Measurements from ENCODE around the gene NHS.
"Not testable (repeated sequence)": the region's sequence is repeated elsewhere in the genome, so short reads cannot be mapped to it uniquely, and the experiment has no call there.

Gene NHS

GRCh38 chrX:17553961-17554482 lies 179.0 kb downstream of the NHS start:
- no peak for DNase-seq

- no peak for DNase-seq
Measured at GRCh38 chrX:17554914-17555313, 179.9 kb downstream of the NHS start.

- DNase-seq, result no peak
Measured at GRCh38 chrX:17555846-17556245, 180.8 kb downstream of the NHS start.

GRCh38 chrX:17559728-17560379 lies 184.9 kb downstream of the NHS start:
- no peak for DNase-seq

GRCh38 chrX:17560385-17560784 lies 185.4 kb downstream of the NHS start:
- no peak for DNase-seq

GRCh38 chrX:17563076-17563475 lies 188.1 kb downstream of the NHS start:
- DNase-seq, result no peak

GRCh38 chrX:17563515-17563914 lies 188.5 kb downstream of the NHS start:
- no peak for DNase-seq

- peak; percentile 60 for DNase-seq
Measured at GRCh38 chrX:17564689-17565409, 189.8 kb downstream of the NHS start.

GRCh38 chrX:17566740-17567139 lies 191.7 kb downstream of the NHS start:
- no peak for DNase-seq

- no peak for DNase-seq
Measured at GRCh38 chrX:17567187-17567586, 192.2 kb downstream of the NHS start.

- no peak for DNase-seq
Measured at GRCh38 chrX:17567821-17568220, 192.8 kb downstream of the NHS start.

GRCh38 chrX:17568804-17569203 lies 193.8 kb downstream of the NHS start:
- not testable (repeated sequence) for DNase-seq

GRCh38 chrX:17579026-17579425 lies 204.0 kb downstream of the NHS start:
- DNase-seq, result no peak

- no peak for DNase-seq
Measured at GRCh38 chrX:17580539-17581152, 205.6 kb downstream of the NHS start.

- DNase-seq, result no peak
Measured at GRCh38 chrX:17581641-17582040, 206.6 kb downstream of the NHS start.

- no peak for DNase-seq
Measured at GRCh38 chrX:17584248-17584681, 209.3 kb downstream of the NHS start.

GRCh38 chrX:17585006-17585405 lies 210.0 kb downstream of the NHS start:
- no peak for DNase-seq

GRCh38 chrX:17587366-17587765 lies 212.4 kb downstream of the NHS start:
- no peak for DNase-seq

GRCh38 chrX:17588303-17588702 lies 213.3 kb downstream of the NHS start:
- no peak for DNase-seq

- DNase-seq, result peak; percentile 56
Measured at GRCh38 chrX:17590892-17591740, 216.1 kb downstream of the NHS start.

- DNase-seq, result peak; percentile 16
Measured at GRCh38 chrX:17591741-17592110, 216.7 kb downstream of the NHS start.

- DNase-seq, result no peak
Measured at GRCh38 chrX:17592117-17592516, 217.1 kb downstream of the NHS start.

- no peak for DNase-seq
Measured at GRCh38 chrX:17594693-17595092, 219.7 kb downstream of the NHS start.
